SIG-M5 treated with dmso at 0.1 percent for 504 hours (cell line): ENCODE data around the gene VASN.

Source experiments
- DNase-seq: peaks from one replicate; lab custom pipeline; 2025; ENCODE audit not compliant: unreplicated experiment; lab: John Stamatoyannopoulos, UW

VASN gene

GRCh38 chr16:4351880-4352279 is 19.8 kb upstream of the VASN start:
- no peak for DNase-seq

DNA sequence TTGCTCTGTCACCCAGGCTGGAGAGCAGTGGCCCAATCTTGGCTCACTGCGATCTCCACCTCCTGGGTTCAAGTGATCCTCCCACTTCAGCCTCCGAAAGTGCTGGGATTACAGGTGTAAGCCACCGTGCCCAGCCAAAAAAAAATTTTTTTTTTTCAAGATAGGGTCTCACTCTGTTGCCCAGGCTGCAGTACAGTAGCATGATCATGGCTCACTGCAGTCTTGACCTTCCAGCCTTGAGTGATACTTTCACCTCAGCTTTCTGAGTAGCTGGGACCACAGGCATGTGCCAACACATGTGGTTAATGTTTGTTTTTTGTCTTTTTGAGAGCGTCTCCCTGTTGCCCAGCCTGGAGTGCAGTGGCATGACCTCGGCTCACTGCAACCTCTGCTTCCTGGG is 18.8 kb upstream of the VASN start:
- DNase-seq: no peak

DNA sequence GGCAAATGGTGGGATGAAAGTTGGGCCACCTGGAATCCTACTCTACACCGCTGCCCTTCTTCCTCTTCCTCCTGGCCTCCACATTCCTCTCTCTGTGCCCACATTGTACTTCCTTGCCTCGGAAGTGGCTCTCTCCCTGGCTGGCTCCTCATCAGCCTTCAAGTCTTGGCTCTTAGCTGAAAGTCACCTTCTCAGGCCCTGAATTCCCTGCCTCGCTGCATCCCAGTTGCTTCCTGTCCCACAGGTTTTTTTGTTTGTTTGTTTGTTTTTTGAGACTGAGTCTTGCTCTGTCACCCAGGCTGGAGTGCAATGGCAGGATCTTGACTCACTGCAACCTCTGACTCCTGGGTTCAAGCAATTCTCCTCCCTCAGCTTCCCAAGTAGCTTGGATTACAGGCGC is 18.0 kb upstream of the VASN start:
- DNase-seq: no peak

DNA sequence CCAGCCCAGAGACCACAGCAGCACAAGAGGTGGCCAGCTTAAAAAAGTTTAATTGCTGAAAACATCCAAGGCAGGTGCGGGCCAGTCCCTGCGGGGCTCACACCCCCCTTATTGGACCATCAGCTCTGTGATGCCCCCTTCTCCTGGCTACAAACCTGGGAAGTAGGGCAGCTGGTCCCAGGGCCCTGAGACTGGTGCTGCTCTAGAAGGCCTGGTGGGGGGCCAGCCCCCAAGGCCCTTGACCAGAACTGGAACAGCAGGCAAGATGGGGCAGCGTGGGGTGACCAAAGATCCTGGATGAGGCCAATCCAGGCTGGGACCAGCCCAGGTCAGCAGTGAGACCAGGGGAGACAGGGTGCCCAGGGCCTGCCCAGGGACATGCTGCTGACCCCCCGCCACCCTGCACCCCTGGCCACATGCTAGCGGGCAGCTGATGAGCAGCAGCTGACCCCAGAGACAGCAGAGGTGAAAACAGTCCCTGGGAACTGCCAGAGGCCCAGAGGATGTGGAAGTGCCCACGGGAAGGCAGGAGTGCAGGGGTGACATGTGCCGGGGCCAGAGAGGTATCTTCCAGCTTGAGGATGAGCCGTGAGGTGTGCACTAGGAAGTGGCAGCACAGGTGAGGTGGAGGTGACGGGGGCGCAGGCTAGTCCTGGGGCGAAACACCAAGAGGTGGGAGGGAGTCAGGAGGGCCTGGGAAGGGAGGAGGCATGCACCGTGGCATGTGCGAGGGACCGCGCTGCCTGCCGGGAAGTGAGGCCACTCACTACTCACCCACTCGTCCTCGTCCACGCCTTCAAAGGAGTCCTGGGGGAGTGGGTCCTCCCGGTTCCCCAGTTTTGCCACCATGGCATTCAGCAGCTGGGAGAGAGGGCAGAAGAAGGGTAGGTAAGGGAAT is 16.9 kb upstream of the VASN start:
- no peak for DNase-seq

GRCh38 chr16:4356820-4357219 is 14.8 kb upstream of the VASN start:
- DNase-seq: no peak

- DNase-seq: no peak
Observed at GRCh38 chr16:4358236-4358635, 13.4 kb upstream of the VASN start.

- DNase-seq: no peak
Observed at GRCh38 chr16:4358831-4359561, 12.7 kb upstream of the VASN start.

DNA sequence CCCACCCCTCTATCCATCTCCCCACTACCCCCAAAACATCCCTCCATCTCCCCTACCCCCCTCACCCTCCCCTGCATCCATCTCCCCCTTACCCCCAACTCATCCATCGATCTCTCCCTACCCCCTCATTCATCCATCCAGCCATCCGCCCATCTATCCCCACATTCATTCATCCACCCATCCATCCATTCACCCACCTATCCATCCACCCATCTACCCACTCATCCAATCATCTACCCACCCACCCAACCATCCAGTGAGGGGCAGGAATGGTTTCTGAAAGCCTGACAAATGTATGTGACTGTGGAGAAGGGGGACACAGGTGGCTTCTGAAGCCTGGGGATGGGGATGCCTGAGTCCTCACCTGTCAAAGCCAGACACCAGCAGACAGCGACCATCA is 11.7 kb upstream of the VASN start:
- no peak for DNase-seq

- DNase-seq: no peak
Observed at GRCh38 chr16:4360538-4361021, 11.1 kb upstream of the VASN start.

DNA sequence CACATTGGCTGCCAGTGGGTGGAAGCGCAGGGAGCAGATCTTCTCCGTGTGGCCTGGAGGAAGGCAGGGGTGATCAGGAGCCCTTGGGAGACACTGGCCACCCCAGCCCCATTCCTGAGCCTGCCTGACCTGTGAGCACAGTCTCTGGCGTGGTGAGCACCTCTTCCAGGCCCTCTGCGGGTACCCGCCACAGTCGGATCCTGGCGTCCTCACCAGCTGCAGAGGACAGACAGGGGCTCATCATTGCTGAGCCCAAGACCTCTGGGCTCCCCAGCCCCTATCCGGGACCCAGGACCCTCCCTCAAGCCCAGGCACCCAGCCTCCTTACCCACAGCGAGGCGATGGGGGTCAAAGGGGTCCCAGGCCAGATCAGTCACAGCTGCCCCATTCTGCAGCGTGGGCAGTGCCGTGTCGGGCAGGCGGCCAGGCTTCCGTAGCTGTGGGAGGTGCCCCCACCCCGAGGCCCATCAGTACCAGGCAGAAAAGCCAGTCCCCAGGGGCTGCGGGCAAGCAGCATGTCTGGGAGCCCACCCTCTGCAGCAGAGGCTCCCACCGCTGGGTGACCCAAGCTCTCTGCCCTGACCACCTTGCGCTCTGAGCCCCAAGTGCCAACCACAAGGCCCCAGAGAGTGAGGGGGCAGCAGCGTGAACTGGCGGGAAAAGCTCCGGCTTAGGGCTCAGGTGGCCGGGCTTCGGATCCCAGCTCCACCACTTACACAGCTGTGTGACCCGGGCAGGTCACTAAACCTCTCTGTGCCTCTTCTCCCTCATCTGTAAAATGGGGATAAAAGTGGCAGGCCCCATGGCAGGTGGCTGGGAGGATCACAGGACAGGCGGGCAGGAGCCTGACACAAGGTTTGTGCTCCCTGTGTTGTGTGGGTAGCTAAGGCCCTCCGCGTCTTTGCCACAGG is 10.4 kb upstream of the VASN start:
- no peak for DNase-seq

DNA sequence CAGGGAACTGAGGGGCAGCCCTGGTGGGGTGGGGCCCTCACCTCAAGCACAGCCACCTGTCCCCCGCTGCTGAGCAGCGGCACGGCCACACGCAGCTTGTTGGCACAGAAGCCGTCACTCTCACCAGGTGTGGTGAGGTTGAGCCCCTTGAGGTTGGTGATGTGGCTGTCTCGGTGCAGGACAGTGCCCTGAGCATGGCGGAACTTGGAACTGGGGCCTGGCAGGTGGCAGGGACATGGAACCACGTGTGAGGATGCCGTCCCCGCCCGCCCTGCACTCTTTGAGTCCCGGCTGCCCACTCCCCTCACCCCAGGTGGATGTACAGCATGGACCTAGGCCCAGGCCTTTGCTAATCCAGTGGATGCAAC is 9.7 kb upstream of the VASN start:
- no peak for DNase-seq

DNA sequence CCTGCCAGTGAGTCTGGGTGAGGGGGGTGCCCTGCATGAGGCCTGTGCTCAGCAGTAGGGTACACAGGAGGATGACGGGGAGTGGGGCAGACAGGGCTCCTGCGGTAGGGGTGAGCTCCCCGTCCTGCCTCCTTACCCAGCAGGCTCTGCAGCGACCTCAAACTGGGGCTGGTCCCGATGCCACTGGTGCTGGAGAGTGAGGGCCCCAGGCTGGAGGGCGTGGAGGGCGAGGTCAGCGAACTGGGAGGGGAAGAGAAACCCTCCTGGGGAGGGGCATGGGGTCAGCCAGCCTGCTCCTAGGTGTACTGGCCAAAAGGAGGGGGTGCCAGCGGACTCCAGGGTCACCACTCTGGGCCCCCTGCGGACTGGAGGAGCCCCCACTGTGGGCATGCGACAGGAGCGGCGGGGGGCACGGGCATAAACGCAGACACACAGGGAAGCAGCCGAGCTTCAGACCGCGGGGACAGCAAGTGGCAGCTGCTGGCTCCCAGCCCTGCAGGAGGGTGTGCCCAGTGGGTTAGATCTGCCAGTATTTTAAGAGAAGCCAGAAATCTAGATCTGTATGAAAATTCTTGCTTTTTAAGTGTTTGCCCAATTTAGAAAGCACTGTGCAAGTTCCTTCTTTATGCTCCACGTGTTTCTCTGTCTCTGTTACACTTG is 9.0 kb upstream of the VASN start:
- no peak for DNase-seq

GRCh38 chr16:4364196-4365013 is 7.2 kb upstream of the VASN start:
- DNase-seq: no peak

GRCh38 chr16:4365014-4365406 is 6.6 kb upstream of the VASN start:
- DNase-seq: no peak

DNA sequence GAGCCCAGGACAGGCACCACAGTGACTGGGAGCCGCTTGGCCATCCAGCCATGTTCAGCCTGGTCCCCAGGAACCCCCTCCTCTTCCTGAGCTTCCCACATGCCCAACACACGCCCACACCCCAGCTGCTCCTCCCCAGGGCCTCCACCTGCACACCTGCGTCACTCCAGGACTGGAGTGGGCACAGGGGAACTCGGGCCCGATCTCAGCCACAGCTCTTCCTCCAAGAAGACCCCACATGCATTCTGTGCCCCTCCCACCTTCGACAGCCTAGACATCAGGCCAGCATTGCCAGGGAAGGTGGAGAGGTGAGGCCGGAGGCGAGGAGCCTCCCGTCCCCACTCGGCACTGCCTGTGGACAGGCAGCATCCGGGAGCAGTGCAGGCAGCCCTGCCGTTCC is 6.0 kb upstream of the VASN start:
- DNase-seq: no peak

GRCh38 chr16:4366016-4366415 is 5.6 kb upstream of the VASN start:
- DNase-seq: no peak

DNA sequence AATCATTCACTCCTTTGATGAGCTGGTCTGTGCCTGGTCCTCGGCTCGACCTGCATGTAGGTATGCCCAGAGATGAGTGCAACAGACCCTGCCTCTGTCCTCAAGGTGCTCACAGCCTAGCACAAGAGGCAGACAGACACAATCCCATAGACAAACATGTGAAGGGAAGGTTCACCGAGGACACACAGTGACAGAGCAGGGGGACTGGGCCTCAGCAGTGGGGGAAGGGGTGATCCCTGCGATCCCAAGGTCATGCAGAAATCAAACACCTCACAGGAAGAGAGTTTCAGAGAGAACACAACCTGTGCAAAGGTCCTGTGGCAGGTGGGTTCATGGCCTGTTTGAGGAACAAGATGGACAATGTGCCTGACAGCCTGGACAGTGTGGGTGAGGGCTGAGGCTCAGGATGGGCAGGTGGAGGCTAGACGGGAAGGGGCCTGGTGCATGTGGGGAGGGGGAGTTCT is 4.2 kb upstream of the VASN start:
- DNase-seq: no peak

DNA sequence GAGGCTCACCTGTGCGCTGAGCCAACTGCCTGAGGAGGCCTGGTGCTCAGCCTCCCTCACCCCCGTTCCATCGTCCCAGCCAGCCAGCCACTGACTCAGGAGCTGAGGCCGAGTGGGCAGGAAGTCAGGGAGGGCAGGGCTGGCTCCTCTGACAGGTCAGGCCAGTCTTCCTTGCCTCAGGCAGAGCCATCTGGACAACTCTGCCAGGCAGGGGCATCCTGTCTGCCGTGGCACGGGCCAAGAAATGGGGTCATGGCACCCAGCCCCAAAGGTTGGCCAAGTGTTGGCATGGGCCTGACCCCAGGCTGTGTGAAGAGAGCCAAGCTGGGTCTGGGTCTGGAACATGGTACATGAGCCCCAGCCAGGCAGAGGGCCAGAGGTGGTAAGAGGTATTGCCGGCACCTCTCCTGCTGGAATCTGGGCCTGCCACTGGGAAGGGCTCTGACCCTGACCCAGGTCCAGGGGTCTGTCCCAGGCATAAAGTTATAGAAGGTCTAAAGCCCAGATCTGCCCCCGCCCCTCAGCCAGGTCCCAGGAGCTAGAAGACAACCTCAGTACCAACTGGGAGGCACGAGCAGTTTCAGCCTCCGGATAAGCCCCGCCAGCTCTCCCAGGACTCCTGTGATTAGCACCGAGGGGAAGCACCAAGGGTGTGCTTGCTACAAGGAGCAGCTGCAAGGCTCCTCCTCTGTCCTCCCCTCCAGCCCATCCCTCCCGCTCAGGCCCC is 2.5 kb upstream of the VASN start:
- DNase-seq: no peak

- DNase-seq: no peak
Observed at GRCh38 chr16:4370151-4370550, 1.5 kb upstream of the VASN start.
